Neural cell (in vitro differentiated cells): ENCODE results near the gene KCNAB2. TPM values are rescaled to one million over a fixed set of nuclear protein-coding genes. Genes with fewer than 3 reads are reported as not detected.

Experiments used
- H2AFZ ChIP-seq: fragments of 200-600, 300-800 bp; sonication (generic), shearing (Covaris generic); 2 replicates; pipeline ENCODE4 v1.6.0; 2014; ENCODE audit warnings: low read depth, mild to moderate bottlenecking, antibody characterized with exemption, low read length, moderate library complexity
- H3F3A ChIP-seq: fragments of 200-600 bp; shearing (Covaris generic); 2 replicates; pipeline ENCODE4 v1.6.1; 2016; ENCODE audit warnings: mild to moderate bottlenecking, moderate library complexity, mixed read lengths, antibody characterized with exemption, low read length; ENCODE audit not compliant: insufficient read depth, poor library complexity, severe bottlenecking
- H3K27ac ChIP-seq: fragments of 200-600, 300-800 bp; sonication (generic), shearing (Covaris generic); 2 replicates; pipeline ENCODE4 v1.5.1; 2014; ENCODE audit warnings: mild to moderate bottlenecking, low read length, moderate library complexity
- H3K27me3 ChIP-seq: fragments of 300-800, 200-600 bp; sonication (generic), shearing (Covaris generic); 2 replicates; pipeline ENCODE4 v1.6.0; 2014; ENCODE audit warnings: mild to moderate bottlenecking, low read depth, low read length, moderate library complexity; ENCODE audit not compliant: insufficient read depth
- H3K36me3 ChIP-seq: fragments of 300-800, 200-600 bp; sonication (generic), shearing (Covaris generic); 2 replicates; pipeline ENCODE4 v1.5.1; 2014; ENCODE audit warnings: mild to moderate bottlenecking, antibody characterized with exemption, low read length, moderate library complexity; ENCODE audit not compliant: insufficient read depth
- H3K4me2 ChIP-seq: fragments of 300-800, 200-600 bp; sonication (generic), shearing (Covaris generic); 2 replicates; pipeline ENCODE4 v1.6.0; 2014; ENCODE audit warnings: mild to moderate bottlenecking, low read length
- H3K4me3 ChIP-seq: fragments of 300-800, 200-600 bp; sonication (generic), shearing (Covaris generic); 2 replicates; pipeline ENCODE4 v1.5.1; 2014; ENCODE audit warnings: mild to moderate bottlenecking, low read length, moderate library complexity
- H3K79me2 ChIP-seq: fragments of 200-600 bp; shearing (Covaris generic); replicated peaks from 2 replicates; pipeline ENCODE4 v1.6.0; 2014; ENCODE audit warnings: mild to moderate bottlenecking, low read length, moderate library complexity; ENCODE audit not compliant: insufficient read depth
- H3K9ac ChIP-seq: fragments of 300-800, 200-600 bp; sonication (generic), shearing (Covaris generic); 2 replicates; pipeline ENCODE4 v1.6.1; 2016; ENCODE audit warnings: mild to moderate bottlenecking, low read length, mixed read lengths
- H3K9me2 ChIP-seq: fragments of 200-600 bp; shearing (Covaris generic); 2 replicates; pipeline ENCODE4 v1.6.1; 2016; ENCODE audit warnings: mild to moderate bottlenecking, low read length, mixed read lengths; ENCODE audit not compliant: insufficient read depth
- H3K9me3 ChIP-seq: fragments of 200-600, 300-800 bp; sonication (generic), shearing (Covaris generic); 2 replicates; pipeline ENCODE4 v1.6.1; 2016; ENCODE audit warnings: mild to moderate bottlenecking, mixed run types, low read length, moderate library complexity, mixed read lengths
- H4K20me1 ChIP-seq: fragments of 200-600 bp; shearing (Covaris generic); 2 replicates; pipeline ENCODE4 v1.6.1; 2016; ENCODE audit warnings: mild to moderate bottlenecking, mixed run types; ENCODE audit not compliant: insufficient read depth
- EP300 ChIP-seq: fragments of 450-650 bp; conservative IDR thresholded peaks from 2 replicates; pipeline ENCODE4 v1.6.1; 2014; ENCODE audit warnings: antibody characterized with exemption, mild to moderate bottlenecking, moderate library complexity; ENCODE audit not compliant: poor library complexity, severe bottlenecking
- EZH2 ChIP-seq: fragments of 200-600, 300-800 bp; shearing (Covaris generic), sonication (generic); IDR thresholded peaks from 2 replicates; pipeline ENCODE4 v1.6.1; 2014; ENCODE audit warnings: antibody characterized with exemption, low read length, borderline replicate concordance, mild to moderate bottlenecking; ENCODE audit not compliant: insufficient read depth, poor library complexity, severe bottlenecking
- MXI1 ChIP-seq: fragments of 450-650 bp; conservative IDR thresholded peaks from 2 replicates; pipeline ENCODE4 v1.6.1; 2014; ENCODE audit warnings: antibody characterized with exemption, mild to moderate bottlenecking; ENCODE audit not compliant: poor library complexity, severe bottlenecking
- POLR2AphosphoS5 ChIP-seq: IDR thresholded peaks from 2 replicates; pipeline ENCODE4 v1.6.1; 2012
- RAD21 ChIP-seq: fragments of 450-650 bp; conservative IDR thresholded peaks from 2 replicates; pipeline ENCODE4 v1.6.1; 2014; ENCODE audit warnings: antibody characterized with exemption, mild to moderate bottlenecking, moderate library complexity
- SMC3 ChIP-seq: fragments of 450-650 bp; conservative IDR thresholded peaks from 2 replicates; pipeline ENCODE4 v1.6.1; 2014; ENCODE audit warnings: antibody characterized with exemption, mild to moderate bottlenecking, moderate library complexity; ENCODE audit not compliant: poor library complexity
- TAF1 ChIP-seq: IDR thresholded peaks from 2 replicates; pipeline ENCODE4 v1.6.1; 2012; ENCODE audit warnings: low read depth
- polyA plus RNA-seq: library from polyadenylated mRNA; depleted of rRNA; stranded (reverse); fragments of >200 nt; gene quantifications from 2 replicates; pipeline ENCODE4 v1.2.3, GENCODE V29; 2014
- TF ChIP-seq, protein P1 (sequence below): IDR thresholded peaks from 2 replicates; pipeline ENCODE4 v1.6.1; 2012; ENCODE audit warnings: borderline replicate concordance
- TF ChIP-seq, protein P2 (sequence below): fragments of 450-650 bp; IDR thresholded peaks from 2 replicates; pipeline ENCODE4 v1.5.1; 2014; ENCODE audit warnings: antibody characterized with exemption, mild to moderate bottlenecking, moderate library complexity; ENCODE audit not compliant: poor library complexity, severe bottlenecking

KCNAB2 gene
- polyA plus RNA-seq, 1 donor from 2014 or later = 11.7 TPM

DNA sequence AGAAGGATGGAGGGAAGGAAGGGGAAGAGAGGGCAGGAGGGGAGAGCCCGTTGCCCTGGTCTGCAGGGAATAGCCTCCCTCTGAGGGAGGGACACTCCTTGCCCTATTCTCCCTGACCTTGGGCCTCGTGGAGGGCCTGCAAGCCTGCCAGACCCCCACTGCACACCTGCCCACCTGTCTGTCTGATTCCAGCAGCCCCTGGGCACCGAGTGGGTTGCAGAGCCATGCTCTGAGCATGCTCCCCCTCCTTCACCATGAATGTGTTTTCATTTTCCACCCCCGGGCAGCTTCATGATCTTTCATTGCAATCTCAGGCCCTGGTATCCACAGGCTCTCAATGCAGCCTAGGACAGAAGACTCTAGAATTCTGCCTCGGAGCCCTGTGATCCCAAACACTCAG, 48.4 kb upstream of the KCNAB2 start:
- Histone ChIP-seq H3F3A (no peaks in the 10 kb centered on the region), H3K36me3 (no peaks in the 10 kb centered on the region), H3K9me2 (no peaks in the 10 kb centered on the region), H3K9me3 (no peaks in the 10 kb centered on the region), H3K27ac (no peak overlapping the region), H4K20me1 (no peaks in the 10 kb centered on the region), H3K4me2 (no peak overlapping the region), H3K79me2 (peaks cover 5% of the 10 kb centered on the region), H3K4me3 (no peak overlapping the region), H3K9ac (no peak overlapping the region), H3K27me3 (no peaks in the 10 kb centered on the region), H2AFZ (no peak overlapping the region)
- TF ChIP-seq EZH2 = no peak
- TF ChIP-seq MXI1 = no peak
- TF ChIP-seq POLR2AphosphoS5 = no peak
- TF ChIP-seq, protein P1, sequence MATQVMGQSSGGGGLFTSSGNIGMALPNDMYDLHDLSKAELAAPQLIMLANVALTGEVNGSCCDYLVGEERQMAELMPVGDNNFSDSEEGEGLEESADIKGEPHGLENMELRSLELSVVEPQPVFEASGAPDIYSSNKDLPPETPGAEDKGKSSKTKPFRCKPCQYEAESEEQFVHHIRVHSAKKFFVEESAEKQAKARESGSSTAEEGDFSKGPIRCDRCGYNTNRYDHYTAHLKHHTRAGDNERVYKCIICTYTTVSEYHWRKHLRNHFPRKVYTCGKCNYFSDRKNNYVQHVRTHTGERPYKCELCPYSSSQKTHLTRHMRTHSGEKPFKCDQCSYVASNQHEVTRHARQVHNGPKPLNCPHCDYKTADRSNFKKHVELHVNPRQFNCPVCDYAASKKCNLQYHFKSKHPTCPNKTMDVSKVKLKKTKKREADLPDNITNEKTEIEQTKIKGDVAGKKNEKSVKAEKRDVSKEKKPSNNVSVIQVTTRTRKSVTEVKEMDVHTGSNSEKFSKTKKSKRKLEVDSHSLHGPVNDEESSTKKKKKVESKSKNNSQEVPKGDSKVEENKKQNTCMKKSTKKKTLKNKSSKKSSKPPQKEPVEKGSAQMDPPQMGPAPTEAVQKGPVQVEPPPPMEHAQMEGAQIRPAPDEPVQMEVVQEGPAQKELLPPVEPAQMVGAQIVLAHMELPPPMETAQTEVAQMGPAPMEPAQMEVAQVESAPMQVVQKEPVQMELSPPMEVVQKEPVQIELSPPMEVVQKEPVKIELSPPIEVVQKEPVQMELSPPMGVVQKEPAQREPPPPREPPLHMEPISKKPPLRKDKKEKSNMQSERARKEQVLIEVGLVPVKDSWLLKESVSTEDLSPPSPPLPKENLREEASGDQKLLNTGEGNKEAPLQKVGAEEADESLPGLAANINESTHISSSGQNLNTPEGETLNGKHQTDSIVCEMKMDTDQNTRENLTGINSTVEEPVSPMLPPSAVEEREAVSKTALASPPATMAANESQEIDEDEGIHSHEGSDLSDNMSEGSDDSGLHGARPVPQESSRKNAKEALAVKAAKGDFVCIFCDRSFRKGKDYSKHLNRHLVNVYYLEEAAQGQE = no peak
- no peak for TF ChIP-seq TAF1
- no peak for TF ChIP-seq RAD21
- TF ChIP-seq, protein P2, sequence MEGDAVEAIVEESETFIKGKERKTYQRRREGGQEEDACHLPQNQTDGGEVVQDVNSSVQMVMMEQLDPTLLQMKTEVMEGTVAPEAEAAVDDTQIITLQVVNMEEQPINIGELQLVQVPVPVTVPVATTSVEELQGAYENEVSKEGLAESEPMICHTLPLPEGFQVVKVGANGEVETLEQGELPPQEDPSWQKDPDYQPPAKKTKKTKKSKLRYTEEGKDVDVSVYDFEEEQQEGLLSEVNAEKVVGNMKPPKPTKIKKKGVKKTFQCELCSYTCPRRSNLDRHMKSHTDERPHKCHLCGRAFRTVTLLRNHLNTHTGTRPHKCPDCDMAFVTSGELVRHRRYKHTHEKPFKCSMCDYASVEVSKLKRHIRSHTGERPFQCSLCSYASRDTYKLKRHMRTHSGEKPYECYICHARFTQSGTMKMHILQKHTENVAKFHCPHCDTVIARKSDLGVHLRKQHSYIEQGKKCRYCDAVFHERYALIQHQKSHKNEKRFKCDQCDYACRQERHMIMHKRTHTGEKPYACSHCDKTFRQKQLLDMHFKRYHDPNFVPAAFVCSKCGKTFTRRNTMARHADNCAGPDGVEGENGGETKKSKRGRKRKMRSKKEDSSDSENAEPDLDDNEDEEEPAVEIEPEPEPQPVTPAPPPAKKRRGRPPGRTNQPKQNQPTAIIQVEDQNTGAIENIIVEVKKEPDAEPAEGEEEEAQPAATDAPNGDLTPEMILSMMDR = no peak
- TF ChIP-seq SMC3 = no peak
- TF ChIP-seq EP300 = no peak

DNA sequence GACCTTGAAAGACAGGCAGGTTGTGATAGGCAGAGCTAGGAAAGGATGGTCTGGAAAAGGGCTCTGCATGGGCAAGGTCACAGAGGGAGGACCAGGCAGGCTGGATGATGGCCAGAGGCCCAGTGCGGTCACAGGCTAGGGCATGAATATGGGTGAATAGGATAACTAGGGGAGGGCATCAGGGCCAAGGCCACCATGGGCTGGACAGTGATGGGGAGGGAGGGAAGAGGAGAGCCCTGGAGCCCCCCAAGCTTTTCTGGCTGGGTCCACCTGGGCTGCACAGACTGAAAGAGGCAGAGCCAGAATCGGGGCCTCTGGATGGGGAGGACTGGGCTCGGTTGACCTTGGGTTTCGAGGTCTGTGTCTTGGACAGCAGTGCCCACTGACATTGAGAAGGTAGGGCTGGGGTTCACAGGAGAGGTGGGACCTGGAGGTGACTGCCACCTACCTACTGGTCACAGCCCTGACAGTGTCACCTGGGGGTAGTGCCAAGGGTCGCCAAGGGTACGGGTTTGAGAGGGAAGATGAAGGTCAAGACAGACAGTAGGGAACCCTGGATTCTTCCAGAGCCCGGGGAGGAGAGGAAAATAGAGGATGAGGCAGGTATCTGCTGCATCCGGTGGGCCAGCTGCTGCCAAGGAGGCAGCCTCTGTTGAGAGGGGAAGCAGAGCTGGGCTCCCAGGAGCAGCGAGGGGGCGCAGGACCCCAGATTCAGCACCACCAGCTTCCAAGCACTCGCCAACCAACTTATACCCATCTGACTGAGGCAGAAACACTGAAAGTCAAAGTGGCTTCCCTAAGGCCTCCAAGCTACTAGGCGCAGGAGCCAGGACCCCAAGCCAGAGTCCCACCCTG, 47.4 kb upstream of the KCNAB2 start:
- no peaks in the 10 kb centered on the region for H3K27me3 ChIP-seq
- H2AFZ ChIP-seq = no peak overlapping the region
- no peaks in the 10 kb centered on the region for H3K36me3 ChIP-seq
- peaks cover 5% of the 10 kb centered on the region for H3K79me2 ChIP-seq
- H3K9ac ChIP-seq = no peak overlapping the region
- H3K4me3 ChIP-seq = no peak overlapping the region
- H3K4me2 ChIP-seq = no peak overlapping the region
- no peaks in the 10 kb centered on the region for H3F3A ChIP-seq
- H4K20me1 ChIP-seq = no peaks in the 10 kb centered on the region
- H3K9me3 ChIP-seq = no peaks in the 10 kb centered on the region
- H3K9me2 ChIP-seq = no peaks in the 10 kb centered on the region
- TF ChIP-seq, protein P1 = no peak
- TF ChIP-seq RAD21 = no peak
- TF ChIP-seq POLR2AphosphoS5 = no peak
- TF ChIP-seq EP300 = no peak
- TF ChIP-seq MXI1 = no peak
- no peak for TF ChIP-seq EZH2
- no peak for TF ChIP-seq TAF1
- TF ChIP-seq, protein P2 = no peak
- no peak for TF ChIP-seq SMC3
- H3K27ac ChIP-seq = no peak overlapping the region
